OCI-LY3 (cell line): ENCODE results near the gene PABPN1L.

Experiments used
- H2AFZ ChIP-seq: fragments of 200-600, 300-600 bp; shearing (Covaris generic); 2 replicates; pipeline ENCODE4 v1.6.0; 2014; ENCODE audit warnings: antibody characterized with exemption, low read depth, low read length
- H3K27ac ChIP-seq: fragments of 200-600, 300-600 bp; sonication (generic); 2 replicates; pipeline ENCODE4 v1.5.1; 2014; ENCODE audit warnings: mild to moderate bottlenecking, low read length, moderate library complexity, mixed read lengths
- H3K27me3 ChIP-seq: fragments of 200-600, 300-600 bp; sonication (generic); 2 replicates; pipeline ENCODE4 v1.6.1; 2014; ENCODE audit warnings: low read depth, low read length, mixed read lengths
- H3K36me3 ChIP-seq: fragments of 200-600, 300-600 bp; sonication (generic); replicated peaks from 2 replicates; pipeline ENCODE3; 2014; ENCODE audit warnings: low read depth, low read length, mixed read lengths
- H3K4me1 ChIP-seq: fragments of 300-600, 200-600 bp; sonication (generic); 2 replicates; pipeline ENCODE4 v1.6.1; 2014; ENCODE audit warnings: low read length, mixed read lengths
- H3K4me2 ChIP-seq: fragments of 200-600, 300-600 bp; sonication (generic); 2 replicates; pipeline ENCODE4 v1.6.1; 2014; ENCODE audit warnings: low read length, mixed read lengths
- H3K4me3 ChIP-seq: fragments of 300-600, 200-600 bp; sonication (generic); 2 replicates; pipeline ENCODE4 v1.5.1; 2014; ENCODE audit warnings: antibody characterized with exemption, mild to moderate bottlenecking, low read length, moderate library complexity
- H3K79me2 ChIP-seq: fragments of 300-600, 200-600 bp; shearing (Covaris generic); 2 replicates; pipeline ENCODE4 v1.6.1; 2014; ENCODE audit warnings: mild to moderate bottlenecking, low read length, mixed read lengths
- H3K9ac ChIP-seq: fragments of 300-600, 200-600 bp; shearing (Covaris generic); 2 replicates; pipeline ENCODE4 v1.6.0; 2014; ENCODE audit warnings: mild to moderate bottlenecking, low read length, moderate library complexity
- H3K9me3 ChIP-seq: fragments of 200-600, 300-600 bp; shearing (Covaris generic); 2 replicates; pipeline ENCODE4 v1.6.1; 2014; ENCODE audit warnings: low read length, mixed read lengths; ENCODE audit not compliant: insufficient read depth
- H4K20me1 ChIP-seq: fragments of 200-600, 300-600 bp; sonication (generic); 2 replicates; pipeline ENCODE4 v1.6.1; 2016; ENCODE audit warnings: low read length, mixed read lengths; ENCODE audit not compliant: insufficient read depth
- CTCF ChIP-seq: fragments of 200-600, 300-600 bp; sonication (generic); IDR thresholded peaks from 2 replicates; pipeline ENCODE4 v1.5.1; 2014; ENCODE audit warnings: antibody characterized with exemption, low read length, low read depth
- EZH2phosphoT487 ChIP-seq: fragments of 200-600 bp; shearing (Covaris generic); IDR thresholded peaks from 2 replicates; pipeline ENCODE4 v1.6.1; 2018; ENCODE audit warnings: antibody characterized with exemption, mixed run types, low read depth

The PABPN1L gene

GRCh38 chr16:88913001-88913612 is 46.6 kb upstream of the PABPN1L start:
- H2AFZ ChIP-seq = no peak overlapping the region
- H3K79me2 ChIP-seq = peaks cover 55% of the 10 kb centered on the region
- H3K27me3 ChIP-seq = no peaks in the 10 kb centered on the region
- H3K36me3 ChIP-seq = peaks cover 26% of the 10 kb centered on the region
- no peak overlapping the region for H3K9ac ChIP-seq
- no peak overlapping the region for H3K27ac ChIP-seq
- no peaks in the 10 kb centered on the region for H3K9me3 ChIP-seq
- H3K4me2 ChIP-seq = no peak overlapping the region
- H4K20me1 ChIP-seq = peaks cover 84% of the 10 kb centered on the region
- H3K4me1 ChIP-seq = no peaks in the 10 kb centered on the region
- no peak overlapping the region for H3K4me3 ChIP-seq
- no peak for TF ChIP-seq CTCF
- TF ChIP-seq EZH2phosphoT487 = no peak

- Histone ChIP-seq H3K4me2 (no peak overlapping the region), H3K36me3 (peaks cover 26% of the 10 kb centered on the region), H3K79me2 (peaks cover 55% of the 10 kb centered on the region), H3K27ac (no peak overlapping the region), H4K20me1 (peaks cover 84% of the 10 kb centered on the region), H3K9ac (no peak overlapping the region), H3K9me3 (no peaks in the 10 kb centered on the region), H3K4me3 (no peak overlapping the region), H3K27me3 (no peaks in the 10 kb centered on the region), H2AFZ (no peak overlapping the region), H3K4me1 (no peaks in the 10 kb centered on the region)
- TF ChIP-seq EZH2phosphoT487 = no peak
- TF ChIP-seq CTCF = no peak
Observed at GRCh38 chr16:88912556-88912955, 46.1 kb upstream of the PABPN1L start.

- Histone ChIP-seq H3K4me3 (no peak overlapping the region), H3K9me3 (no peaks in the 10 kb centered on the region), H3K27ac (no peak overlapping the region), H3K27me3 (no peaks in the 10 kb centered on the region), H3K4me1 (no peaks in the 10 kb centered on the region), H3K9ac (no peak overlapping the region), H3K79me2 (peaks cover 55% of the 10 kb centered on the region), H2AFZ (no peak overlapping the region), H3K4me2 (no peak overlapping the region), H4K20me1 (peaks cover 85% of the 10 kb centered on the region), H3K36me3 (peaks cover 26% of the 10 kb centered on the region)
- TF ChIP-seq EZH2phosphoT487 (no peak), CTCF (no peak)
Observed at GRCh38 chr16:88911946-88912310, 45.5 kb upstream of the PABPN1L start.

- H3K79me2 ChIP-seq = peaks cover 55% of the 10 kb centered on the region
- H3K4me3 ChIP-seq = no peak overlapping the region
- no peaks in the 10 kb centered on the region for H3K4me1 ChIP-seq
- TF ChIP-seq CTCF (no peak), EZH2phosphoT487 (no peak)
- no peaks in the 10 kb centered on the region for H3K27me3 ChIP-seq
- H3K9me3 ChIP-seq = no peaks in the 10 kb centered on the region
- H3K36me3 ChIP-seq = peaks cover 26% of the 10 kb centered on the region
- no peak overlapping the region for H3K9ac ChIP-seq
- peaks cover 91% of the 10 kb centered on the region for H4K20me1 ChIP-seq
- H3K27ac ChIP-seq = no peak overlapping the region
- H2AFZ ChIP-seq = no peak overlapping the region
- no peak overlapping the region for H3K4me2 ChIP-seq
Observed at GRCh38 chr16:88911136-88911945, 44.9 kb upstream of the PABPN1L start.
